ENCODE data around the gene ADK. TPM values are rescaled to one million over a fixed set of nuclear protein-coding genes. Genes with fewer than 3 reads are reported as not detected.

Gene ADK
- total RNA-seq, 2 experiments from 2014 or later = 52.8 to 54.4 TPM

DNA sequence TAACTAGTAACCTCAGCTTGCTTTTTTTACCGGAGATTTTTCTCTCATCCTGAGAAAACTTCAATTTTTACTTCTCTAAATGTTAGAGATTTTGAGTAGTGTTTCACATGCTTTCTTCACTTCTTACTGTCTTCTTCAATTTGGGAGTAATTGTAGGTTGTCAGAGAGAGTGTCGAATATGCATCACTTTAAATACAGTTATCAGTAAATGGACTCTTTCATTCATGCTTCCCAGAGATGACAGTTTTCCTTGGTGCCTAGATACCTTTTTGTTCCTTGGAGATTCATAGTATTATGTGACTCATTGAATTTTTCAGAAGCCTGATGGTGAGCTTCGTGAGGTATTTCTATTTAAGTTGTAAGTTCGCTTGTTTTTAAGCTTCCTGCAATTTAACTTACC is 169.7 kb downstream of the ADK start:
- no peaks in the 10 kb centered on the region for H3K27me3 Mint-ChIP-seq
- peaks cover 50% of the 10 kb centered on the region for H3K36me3 Mint-ChIP-seq
- CTCF ChIA-PET = no interaction called here

GRCh38 chr10:74322141-74322540 is 171.1 kb downstream of the ADK start:
- H3K4me3 Mint-ChIP-seq = no peak overlapping the region
- peaks cover 21% of the 10 kb centered on the region for H3K9me3 Mint-ChIP-seq
- intact Hi-C loops (cut with micrococcal nuclease) = no loop called here
- ChIA-PET POLR2A (no interaction called here), CTCF (no interaction called here)
- H3K36me3 Mint-ChIP-seq = peaks cover 41% of the 10 kb centered on the region
- H3K4me1 Mint-ChIP-seq (ENCODE audit: low read depth) = peaks cover 2% of the 10 kb centered on the region
- no peak overlapping the region for H3K27ac Mint-ChIP-seq
- no peak for DNase-seq
- H3K27me3 Mint-ChIP-seq = no peaks in the 10 kb centered on the region

More for the DNA sequence above, 169.7 kb downstream of the ADK start:
- POLR2A ChIA-PET = no interaction called here
- H3K4me1 Mint-ChIP-seq (ENCODE audit: low read depth) = peaks cover 2% of the 10 kb centered on the region
- no peak overlapping the region for H3K4me3 Mint-ChIP-seq
- no peak for DNase-seq
- H3K27ac Mint-ChIP-seq = no peak overlapping the region
- intact Hi-C loops (cut with micrococcal nuclease) = no loop called here
- peaks cover 21% of the 10 kb centered on the region for H3K9me3 Mint-ChIP-seq

DNA sequence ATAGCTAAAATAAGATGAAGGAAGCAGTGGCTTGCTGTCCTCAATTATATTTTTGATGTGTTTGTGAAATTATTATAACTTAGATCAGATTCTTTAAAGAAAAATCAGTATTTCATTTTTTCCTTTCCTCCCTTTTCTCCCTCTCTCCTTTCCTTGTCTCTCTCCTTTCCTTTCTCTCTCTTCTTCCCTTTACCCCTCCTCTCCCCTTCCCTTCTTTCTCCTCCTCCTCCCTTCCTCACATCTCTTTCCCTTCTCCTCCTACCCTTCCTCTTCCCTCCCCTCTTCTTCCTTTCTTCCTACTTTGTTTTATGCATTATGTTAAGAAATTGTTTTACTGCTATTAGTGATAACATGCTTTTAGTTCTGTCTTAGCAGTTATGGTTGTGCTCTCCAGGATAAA is 171.5 kb downstream of the ADK start:
- H3K27me3 Mint-ChIP-seq = no peaks in the 10 kb centered on the region
- ChIA-PET POLR2A (no interaction called here), CTCF (no interaction called here)
- DNase-seq = no peak
- intact Hi-C loops (cut with micrococcal nuclease) = no loop called here
- H3K36me3 Mint-ChIP-seq = peaks cover 37% of the 10 kb centered on the region
- H3K4me3 Mint-ChIP-seq = no peak overlapping the region
- H3K9me3 Mint-ChIP-seq = peaks cover 21% of the 10 kb centered on the region
- H3K4me1 Mint-ChIP-seq (ENCODE audit: low read depth) = peaks cover 2% of the 10 kb centered on the region
- H3K27ac Mint-ChIP-seq = no peak overlapping the region

DNA sequence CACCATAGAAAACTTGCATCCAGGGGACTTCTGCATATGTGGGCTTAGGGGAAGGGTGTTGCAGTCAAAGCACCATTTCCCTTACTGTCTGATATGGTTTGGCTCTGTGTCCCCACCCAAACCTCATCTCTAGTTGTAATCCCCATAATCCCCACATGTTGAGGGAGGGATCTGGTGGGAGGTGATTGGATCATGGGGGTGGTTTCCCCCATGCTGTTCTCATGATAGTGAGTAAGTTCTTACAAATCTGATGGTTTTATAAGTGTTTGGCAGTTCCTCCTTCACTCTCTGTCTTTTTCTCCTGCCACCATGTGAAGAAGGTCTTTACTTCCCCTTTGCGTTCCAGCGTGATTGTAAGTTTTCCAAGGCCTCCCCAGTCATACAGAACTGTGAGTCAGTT is 177.4 kb downstream of the ADK start:
- ChIA-PET POLR2A (no interaction called here), CTCF (no interaction called here)
- Mint-ChIP-seq H3K9me3 (no peaks in the 10 kb centered on the region), H3K4me3 (no peak overlapping the region), H3K36me3 (peaks cover 22% of the 10 kb centered on the region), H3K4me1 (ENCODE audit: low read depth) (no peaks in the 10 kb centered on the region), H3K27me3 (no peaks in the 10 kb centered on the region), H3K27ac (no peak overlapping the region)
- no peak for DNase-seq
- intact Hi-C loops (cut with micrococcal nuclease) = no loop called here

DNA sequence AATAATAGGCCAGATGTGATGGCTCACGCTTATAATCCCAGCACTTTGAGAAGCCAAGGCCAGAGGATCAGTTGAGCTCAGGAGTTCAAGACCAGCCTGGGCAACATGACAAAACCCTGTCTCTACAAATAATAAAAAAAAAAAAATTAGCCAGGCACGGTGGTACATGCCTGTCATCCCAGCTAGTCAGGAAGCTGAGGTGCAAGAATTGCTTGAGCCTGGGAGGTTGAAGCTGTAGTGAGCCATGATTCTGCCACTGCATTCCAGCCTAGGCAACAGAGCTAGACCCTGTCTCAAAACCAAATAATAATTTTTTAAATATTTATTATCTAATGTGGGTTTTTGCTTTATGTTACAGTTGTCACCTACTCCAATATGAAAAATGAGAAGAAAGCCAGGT is 178.9 kb downstream of the ADK start:
- CTCF ChIA-PET = no interaction called here
- POLR2A ChIA-PET = no interaction called here
- no peaks in the 10 kb centered on the region for H3K9me3 Mint-ChIP-seq
- intact Hi-C loops (cut with micrococcal nuclease) = no loop called here
- no peaks in the 10 kb centered on the region for H3K27me3 Mint-ChIP-seq
- H3K27ac Mint-ChIP-seq = no peak overlapping the region
- H3K4me3 Mint-ChIP-seq = no peak overlapping the region
- DNase-seq = no peak
- peaks cover 12% of the 10 kb centered on the region for H3K36me3 Mint-ChIP-seq
- no peaks in the 10 kb centered on the region for H3K4me1 Mint-ChIP-seq (ENCODE audit: low read depth)

DNA sequence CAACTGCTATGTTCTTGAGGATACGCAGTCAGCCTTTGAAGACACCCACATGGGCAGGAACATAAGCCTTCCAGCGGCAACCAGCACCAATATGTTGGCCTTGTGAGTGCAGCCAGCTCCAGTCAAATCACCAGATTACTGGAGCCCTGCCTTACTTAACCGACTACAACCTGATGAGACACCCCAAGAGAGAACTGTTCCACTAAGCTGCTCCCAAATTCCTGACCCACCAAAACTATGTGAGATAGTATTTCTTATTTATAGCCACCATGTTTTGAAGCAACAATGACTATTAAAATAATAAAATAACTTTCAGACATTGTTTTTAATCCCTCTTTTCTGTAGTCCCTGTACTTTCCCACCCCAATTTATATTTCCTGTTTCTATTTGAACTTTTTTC is 179.6 kb downstream of the ADK start:
- Mint-ChIP-seq H3K9me3 (no peaks in the 10 kb centered on the region), H3K27me3 (no peaks in the 10 kb centered on the region), H3K36me3 (peaks cover 12% of the 10 kb centered on the region), H3K27ac (no peak overlapping the region), H3K4me3 (no peak overlapping the region), H3K4me1 (ENCODE audit: low read depth) (no peaks in the 10 kb centered on the region)
- ChIA-PET POLR2A (no interaction called here), CTCF (interaction anchor here (0.7 kb wide), 1 partner anchor 36 kb away, joined by 3 read pairs; no protein-coding TSS in a partner anchor)
- DNase-seq = no peak
- intact Hi-C loops (cut with micrococcal nuclease) = no loop called here

DNA sequence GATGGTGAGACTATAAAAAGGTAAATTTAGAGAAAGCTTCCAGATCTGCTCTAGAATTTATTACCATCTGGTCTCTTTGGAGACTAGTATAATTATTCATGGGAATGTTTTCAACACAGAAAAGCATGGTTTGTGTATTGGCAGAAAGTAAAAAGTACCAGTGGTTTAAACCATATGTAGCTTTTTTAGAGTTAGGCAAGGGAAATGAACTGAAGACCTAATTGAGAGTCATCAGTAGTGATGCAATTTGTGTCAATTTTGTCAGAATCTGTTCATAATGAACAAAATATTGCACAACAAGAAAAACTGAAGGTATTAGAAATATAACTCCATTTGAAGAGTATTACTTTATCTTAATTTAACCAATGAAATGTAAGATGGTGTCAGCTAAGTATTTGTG is 181.4 kb downstream of the ADK start:
- POLR2A ChIA-PET = no interaction called here
- no peak for DNase-seq
- intact Hi-C loops (cut with micrococcal nuclease) = no loop called here
- Mint-ChIP-seq H3K27me3 (no peaks in the 10 kb centered on the region), H3K4me3 (no peak overlapping the region), H3K36me3 (peaks cover 14% of the 10 kb centered on the region), H3K9me3 (no peaks in the 10 kb centered on the region), H3K27ac (no peak overlapping the region), H3K4me1 (ENCODE audit: low read depth) (no peaks in the 10 kb centered on the region)
- CTCF ChIA-PET = interaction anchor here (0.6 to 0.7 kb wide), 2 partner anchors 56 to 147 kb away, joined by 3 read pairs; no protein-coding TSS in a partner anchor

GRCh38 chr10:74333174-74333573 is 182.2 kb downstream of the ADK start:
- CTCF ChIA-PET = interaction anchor here (0.7 kb wide), 1 partner anchor 57 kb away, joined by 3 read pairs; no protein-coding TSS in a partner anchor
- intact Hi-C loops (cut with micrococcal nuclease) = no loop called here
- no peaks in the 10 kb centered on the region for H3K27me3 Mint-ChIP-seq

GRCh38 chr10:74334221-74334620 is 183.2 kb downstream of the ADK start:
- Mint-ChIP-seq H3K27ac (no peak overlapping the region), H3K4me3 (no peak overlapping the region), H3K36me3 (peaks cover 16% of the 10 kb centered on the region), H3K27me3 (no peaks in the 10 kb centered on the region), H3K9me3 (no peaks in the 10 kb centered on the region), H3K4me1 (ENCODE audit: low read depth) (no peaks in the 10 kb centered on the region)
- DNase-seq = no peak
- ChIA-PET CTCF (interaction anchor here (0.5 kb wide), 1 partner anchor 14 kb away, joined by 3 read pairs; no protein-coding TSS in a partner anchor), POLR2A (no interaction called here)
- intact Hi-C loops (cut with micrococcal nuclease) = no loop called here

More at GRCh38 chr10:74333174-74333573, 182.2 kb downstream of the ADK start:
- H3K36me3 Mint-ChIP-seq = peaks cover 14% of the 10 kb centered on the region
- no peaks in the 10 kb centered on the region for H3K4me1 Mint-ChIP-seq (ENCODE audit: low read depth)
- no peak overlapping the region for H3K4me3 Mint-ChIP-seq
- no peak overlapping the region for H3K27ac Mint-ChIP-seq
- H3K9me3 Mint-ChIP-seq = no peaks in the 10 kb centered on the region
- POLR2A ChIA-PET = no interaction called here
- no peak for DNase-seq

DNA sequence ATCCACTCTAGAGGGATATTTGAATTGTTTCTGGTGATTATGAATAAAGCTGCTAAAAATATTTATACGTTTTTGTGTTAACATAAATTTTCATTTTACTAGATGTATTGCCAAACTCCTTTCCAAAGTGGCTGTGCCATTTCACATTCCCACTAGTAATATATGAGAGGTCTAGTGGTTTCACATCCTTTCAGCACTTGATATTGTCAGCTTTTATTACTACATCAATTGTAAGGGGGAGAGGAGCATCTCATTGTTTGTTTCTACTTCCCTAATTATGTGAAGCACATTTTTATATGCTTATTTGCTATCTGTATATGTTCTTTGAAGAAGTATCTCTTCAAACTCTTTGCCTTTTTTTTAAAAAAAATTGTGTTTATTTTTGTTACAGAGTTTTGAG is 184.5 kb downstream of the ADK start:
- POLR2A ChIA-PET = no interaction called here
- CTCF ChIA-PET = no interaction called here
- no peak overlapping the region for H3K27ac Mint-ChIP-seq
- H3K36me3 Mint-ChIP-seq = peaks cover 18% of the 10 kb centered on the region
- intact Hi-C loops (cut with micrococcal nuclease) = no loop called here
- no peaks in the 10 kb centered on the region for H3K4me1 Mint-ChIP-seq (ENCODE audit: low read depth)
- DNase-seq = no peak
- no peaks in the 10 kb centered on the region for H3K9me3 Mint-ChIP-seq
- H3K27me3 Mint-ChIP-seq = no peaks in the 10 kb centered on the region
- H3K4me3 Mint-ChIP-seq = no peak overlapping the region

DNA sequence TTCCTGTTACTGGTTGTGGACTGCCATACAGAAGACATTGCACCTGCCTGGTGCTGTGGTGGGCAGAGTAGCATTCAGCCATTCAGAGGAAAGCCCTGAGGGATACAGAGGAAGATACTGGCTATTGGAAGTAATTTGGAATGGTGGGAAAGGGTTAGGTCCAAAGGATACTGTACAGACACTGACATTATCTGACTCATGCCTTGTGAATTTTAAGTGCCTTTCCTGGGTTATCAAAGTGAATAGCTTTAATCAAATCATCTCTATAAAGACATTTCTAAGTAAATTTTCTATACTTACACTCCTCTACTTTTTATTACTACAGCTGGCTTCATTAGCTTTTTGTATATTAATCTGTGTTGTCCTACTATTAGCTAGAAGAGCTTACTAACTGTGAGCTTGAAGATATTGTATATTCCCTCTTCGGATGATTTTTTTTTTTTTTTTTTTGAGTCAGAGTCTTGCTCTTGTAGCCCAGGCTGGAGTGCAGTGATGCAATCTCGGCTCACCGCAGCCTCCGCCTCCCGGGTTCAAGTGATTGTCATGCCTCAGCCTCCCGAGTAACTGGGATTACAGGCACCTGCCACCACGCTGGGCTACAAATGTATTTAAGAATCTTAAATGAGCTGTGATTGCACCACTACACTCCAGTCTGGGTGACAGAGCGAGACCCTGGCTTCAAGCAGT is 186.5 kb downstream of the ADK start:
- ChIA-PET POLR2A (no interaction called here), CTCF (no interaction called here)
- H3K27ac Mint-ChIP-seq = no peak overlapping the region
- no peaks in the 10 kb centered on the region for H3K27me3 Mint-ChIP-seq
- intact Hi-C loops (cut with micrococcal nuclease) = no loop called here
- no peak overlapping the region for H3K4me3 Mint-ChIP-seq
- no peak for DNase-seq
- H3K36me3 Mint-ChIP-seq = peaks cover 20% of the 10 kb centered on the region
- H3K9me3 Mint-ChIP-seq = peaks cover 3% of the 10 kb centered on the region
- H3K4me1 Mint-ChIP-seq (ENCODE audit: low read depth) = no peaks in the 10 kb centered on the region

- intact Hi-C loops (cut with micrococcal nuclease) = no loop called here
- H3K4me1 Mint-ChIP-seq (ENCODE audit: low read depth) = no peaks in the 10 kb centered on the region
- no peak overlapping the region for H3K4me3 Mint-ChIP-seq
- H3K36me3 Mint-ChIP-seq = peaks cover 48% of the 10 kb centered on the region
- ChIA-PET POLR2A (no interaction called here), CTCF (no interaction called here)
- H3K27me3 Mint-ChIP-seq = no peaks in the 10 kb centered on the region
- no peak for DNase-seq
- no peak overlapping the region for H3K27ac Mint-ChIP-seq
- H3K9me3 Mint-ChIP-seq = peaks cover 25% of the 10 kb centered on the region
These were observed 192.0 kb downstream of the ADK start for GRCh38 chr10:74342991-74343390.

DNA sequence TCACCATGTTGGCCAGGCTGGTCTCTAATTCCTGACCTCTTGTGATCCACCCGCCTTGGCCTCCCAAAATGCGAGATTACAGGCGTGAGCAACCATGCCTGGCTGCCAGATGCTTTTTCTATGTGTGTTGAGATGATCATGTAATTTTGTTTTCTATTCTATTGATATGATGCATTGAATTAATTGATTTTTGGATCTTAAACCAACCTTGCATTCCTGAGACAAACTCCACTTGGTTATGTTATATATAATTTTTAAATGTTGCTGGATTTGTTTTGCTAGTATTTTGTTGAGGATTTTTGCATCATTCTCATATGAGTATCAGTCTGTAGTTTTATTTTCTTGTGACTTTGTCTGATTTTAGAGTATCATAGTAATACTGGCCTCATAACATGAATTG is 192.8 kb downstream of the ADK start:
- Mint-ChIP-seq H3K27me3 (no peaks in the 10 kb centered on the region), H3K4me1 (ENCODE audit: low read depth) (no peaks in the 10 kb centered on the region), H3K27ac (no peak overlapping the region), H3K4me3 (no peak overlapping the region), H3K9me3 (peaks cover 25% of the 10 kb centered on the region), H3K36me3 (peaks cover 48% of the 10 kb centered on the region)
- CTCF ChIA-PET = no interaction called here
- POLR2A ChIA-PET = no interaction called here
- intact Hi-C loops (cut with micrococcal nuclease) = no loop called here
- DNase-seq = no peak
